Suppressor macrophage treated with lipopolysaccharide for 1 hour (primary cell): ENCODE measurements around the gene LRP3.
"Not testable (repeated sequence)": the region's sequence is repeated elsewhere in the genome, so short reads cannot be mapped to it uniquely, and the experiment has no call there.

Source experiments
- DNase-seq, 3 donors: peaks; one replicate each; pipeline ENCODE4 v3.0.0-alpha.2; 2020 to 2022

The LRP3 gene

GRCh38 chr19:33220115-33220514 lies 26.0 kb downstream of the LRP3 start:
- no peak for DNase-seq

- DNase-seq, result no peak
These were observed 26.6 kb downstream of the LRP3 start for GRCh38 chr19:33220735-33221134.

- no peak for DNase-seq
These were observed 27.5 kb downstream of the LRP3 start for GRCh38 chr19:33221638-33222037.

GRCh38 chr19:33222255-33222654 lies 28.1 kb downstream of the LRP3 start:
- DNase-seq, result not testable (repeated sequence)

GRCh38 chr19:33224694-33225457 lies 30.7 kb downstream of the LRP3 start:
- no peak for DNase-seq

GRCh38 chr19:33225458-33225926 lies 31.4 kb downstream of the LRP3 start, which contains the start of gene SLC7A10:
Gene SLC7A10, minus strand, starts transcription at chr19:33225850. Its CDS starts 147 bp downstream, at chr19:33225703.
- peak; percentile 27 to 55 (median 32) for DNase-seq

- DNase-seq, result peak; percentile 36 to 65 (median 40)
These were observed 32.6 kb downstream of the LRP3 start for GRCh38 chr19:33226550-33227241.

GRCh38 chr19:33227242-33227650 lies 33.1 kb downstream of the LRP3 start:
- DNase-seq, result no peak

- DNase-seq, result no peak
These were observed 33.9 kb downstream of the LRP3 start for GRCh38 chr19:33227870-33228599.

GRCh38 chr19:33229962-33230361 lies 35.8 kb downstream of the LRP3 start:
- no peak for DNase-seq

GRCh38 chr19:33231511-33231910 lies 37.4 kb downstream of the LRP3 start:
- peak; percentile 33 to 78 (median 75) for DNase-seq

- DNase-seq, result no peak
These were observed 38.5 kb downstream of the LRP3 start for GRCh38 chr19:33232656-33233055.

GRCh38 chr19:33233056-33233873 lies 39.1 kb downstream of the LRP3 start:
- no peak for DNase-seq

- DNase-seq, result no peak
These were observed 40.0 kb downstream of the LRP3 start for GRCh38 chr19:33234092-33234491.

- no peak for DNase-seq
These were observed 40.6 kb downstream of the LRP3 start for GRCh38 chr19:33234736-33235135.

GRCh38 chr19:33235269-33235995 lies 41.3 kb downstream of the LRP3 start:
- DNase-seq, result peak; percentile 86 to 92 (median 90)

GRCh38 chr19:33235996-33236350 lies 41.8 kb downstream of the LRP3 start:
- DNase-seq, result no peak

GRCh38 chr19:33236696-33237390 lies 42.7 kb downstream of the LRP3 start:
- DNase-seq, result no peak

GRCh38 chr19:33238481-33239149 lies 44.5 kb downstream of the LRP3 start:
- no peak for DNase-seq

- DNase-seq, result no peak
These were observed 45.3 kb downstream of the LRP3 start for GRCh38 chr19:33239223-33239975.
